ENCODE results near the gene SSH2. TPM values are rescaled to one million over a fixed set of nuclear protein-coding genes. Genes with fewer than 3 reads are reported as not detected.

SSH2 gene
- total and polyA plus RNA-seq, 9 of the 15 experiments (the other 6 are each of a cell fraction or from before 2014, with no cell fraction given), result 3.9 to 16.1 (median 10.2) TPM

DNA sequence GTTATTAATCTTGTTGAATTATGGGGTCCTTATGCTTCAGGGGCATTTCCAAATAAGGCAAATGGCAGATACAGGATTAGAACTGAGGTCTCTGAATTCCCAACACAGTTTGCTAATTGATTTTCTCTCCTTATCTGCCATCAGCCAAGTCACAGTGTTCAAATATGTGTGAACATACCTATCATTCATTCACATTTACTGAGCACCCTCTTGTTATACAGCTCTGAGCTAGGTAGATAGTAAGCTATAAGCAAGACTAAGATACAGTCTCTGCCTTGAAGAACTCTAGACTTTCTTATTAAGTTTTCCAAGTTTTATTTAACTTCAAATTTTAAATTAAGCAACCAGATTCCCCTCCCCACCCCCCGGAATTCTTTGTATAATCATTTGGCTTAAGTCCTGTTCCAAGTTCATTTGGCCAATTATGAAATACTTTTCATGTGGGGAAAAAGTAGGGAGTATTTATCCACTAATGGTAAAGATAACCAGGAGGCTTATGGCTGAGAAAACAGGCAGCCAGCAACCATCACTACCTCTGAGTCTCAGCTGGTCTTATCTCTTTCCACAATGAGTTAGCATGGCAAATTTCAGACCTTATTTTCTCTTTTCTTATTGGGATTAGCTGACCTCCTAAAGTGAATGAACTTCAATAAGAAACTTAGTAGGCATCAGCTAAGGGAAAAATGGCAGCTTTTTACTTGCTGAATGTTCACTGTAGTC, 275.9 kb downstream of the SSH2 start (continued):
- TF ChIP-seq, protein P1, sequence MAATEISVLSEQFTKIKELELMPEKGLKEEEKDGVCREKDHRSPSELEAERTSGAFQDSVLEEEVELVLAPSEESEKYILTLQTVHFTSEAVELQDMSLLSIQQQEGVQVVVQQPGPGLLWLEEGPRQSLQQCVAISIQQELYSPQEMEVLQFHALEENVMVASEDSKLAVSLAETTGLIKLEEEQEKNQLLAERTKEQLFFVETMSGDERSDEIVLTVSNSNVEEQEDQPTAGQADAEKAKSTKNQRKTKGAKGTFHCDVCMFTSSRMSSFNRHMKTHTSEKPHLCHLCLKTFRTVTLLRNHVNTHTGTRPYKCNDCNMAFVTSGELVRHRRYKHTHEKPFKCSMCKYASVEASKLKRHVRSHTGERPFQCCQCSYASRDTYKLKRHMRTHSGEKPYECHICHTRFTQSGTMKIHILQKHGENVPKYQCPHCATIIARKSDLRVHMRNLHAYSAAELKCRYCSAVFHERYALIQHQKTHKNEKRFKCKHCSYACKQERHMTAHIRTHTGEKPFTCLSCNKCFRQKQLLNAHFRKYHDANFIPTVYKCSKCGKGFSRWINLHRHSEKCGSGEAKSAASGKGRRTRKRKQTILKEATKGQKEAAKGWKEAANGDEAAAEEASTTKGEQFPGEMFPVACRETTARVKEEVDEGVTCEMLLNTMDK (IDR thresholded peaks at IDR 0.05; ENCODE audit: borderline replicate concordance, insufficient read depth, low read depth, low read length, poor library complexity, severe bottlenecking), result no peak
- TF ChIP-seq MYC (IDR thresholded peaks at IDR 0.05; ENCODE audit: low read depth, low read length) (no peak), MYC (CRISPR knock-in tag; IDR thresholded peaks at IDR 0.05; ENCODE audit: borderline replicate concordance, low read depth) (no peak), HNRNPLL (IDR thresholded peaks at IDR 0.05; ENCODE audit: low read depth, low read length, poor library complexity, severe bottlenecking) (no peak), ZNF347 (CRISPR knock-in tag; IDR thresholded peaks at IDR 0.05; ENCODE audit: low read depth) (no peak), RAD51 (IDR thresholded peaks at IDR 0.05; ENCODE audit: borderline replicate concordance, low read depth) (0 out of 2 replicates have a peak, but pooled peaks have one; percentile 12), ZSCAN32 (CRISPR knock-in tag; IDR thresholded peaks at IDR 0.05) (no peak), TAF7 (tag; IDR thresholded peaks at IDR 0.05) (no peak), KDM5B (IDR thresholded peaks at IDR 0.05; ENCODE audit: insufficient replicate concordance, low read depth, low read length) (no peak), MBD2 (IDR thresholded peaks at IDR 0.05; ENCODE audit: borderline replicate concordance, low read depth) (no peak), BCL6 (CRISPR knock-in tag; IDR thresholded peaks at IDR 0.05) (no peak)
- TF ChIP-seq, protein P2, sequence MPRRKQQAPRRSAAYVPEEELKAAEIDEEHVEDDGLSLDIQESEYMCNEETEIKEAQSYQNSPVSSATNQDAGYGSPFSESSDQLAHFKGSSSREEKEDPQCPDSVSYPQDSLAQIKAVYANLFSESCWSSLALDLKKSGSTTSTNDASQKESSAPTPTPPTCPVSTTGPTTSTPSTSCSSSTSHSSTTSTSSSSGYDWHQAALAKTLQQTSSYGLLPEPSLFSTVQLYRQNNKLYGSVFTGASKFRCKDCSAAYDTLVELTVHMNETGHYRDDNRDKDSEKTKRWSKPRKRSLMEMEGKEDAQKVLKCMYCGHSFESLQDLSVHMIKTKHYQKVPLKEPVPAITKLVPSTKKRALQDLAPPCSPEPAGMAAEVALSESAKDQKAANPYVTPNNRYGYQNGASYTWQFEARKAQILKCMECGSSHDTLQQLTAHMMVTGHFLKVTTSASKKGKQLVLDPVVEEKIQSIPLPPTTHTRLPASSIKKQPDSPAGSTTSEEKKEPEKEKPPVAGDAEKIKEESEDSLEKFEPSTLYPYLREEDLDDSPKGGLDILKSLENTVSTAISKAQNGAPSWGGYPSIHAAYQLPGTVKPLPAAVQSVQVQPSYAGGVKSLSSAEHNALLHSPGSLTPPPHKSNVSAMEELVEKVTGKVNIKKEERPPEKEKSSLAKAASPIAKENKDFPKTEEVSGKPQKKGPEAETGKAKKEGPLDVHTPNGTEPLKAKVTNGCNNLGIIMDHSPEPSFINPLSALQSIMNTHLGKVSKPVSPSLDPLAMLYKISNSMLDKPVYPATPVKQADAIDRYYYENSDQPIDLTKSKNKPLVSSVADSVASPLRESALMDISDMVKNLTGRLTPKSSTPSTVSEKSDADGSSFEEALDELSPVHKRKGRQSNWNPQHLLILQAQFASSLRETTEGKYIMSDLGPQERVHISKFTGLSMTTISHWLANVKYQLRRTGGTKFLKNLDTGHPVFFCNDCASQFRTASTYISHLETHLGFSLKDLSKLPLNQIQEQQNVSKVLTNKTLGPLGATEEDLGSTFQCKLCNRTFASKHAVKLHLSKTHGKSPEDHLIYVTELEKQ (CRISPR knock-in tag; IDR thresholded peaks at IDR 0.05), result no peak
- TF ChIP-seq, protein P3, sequence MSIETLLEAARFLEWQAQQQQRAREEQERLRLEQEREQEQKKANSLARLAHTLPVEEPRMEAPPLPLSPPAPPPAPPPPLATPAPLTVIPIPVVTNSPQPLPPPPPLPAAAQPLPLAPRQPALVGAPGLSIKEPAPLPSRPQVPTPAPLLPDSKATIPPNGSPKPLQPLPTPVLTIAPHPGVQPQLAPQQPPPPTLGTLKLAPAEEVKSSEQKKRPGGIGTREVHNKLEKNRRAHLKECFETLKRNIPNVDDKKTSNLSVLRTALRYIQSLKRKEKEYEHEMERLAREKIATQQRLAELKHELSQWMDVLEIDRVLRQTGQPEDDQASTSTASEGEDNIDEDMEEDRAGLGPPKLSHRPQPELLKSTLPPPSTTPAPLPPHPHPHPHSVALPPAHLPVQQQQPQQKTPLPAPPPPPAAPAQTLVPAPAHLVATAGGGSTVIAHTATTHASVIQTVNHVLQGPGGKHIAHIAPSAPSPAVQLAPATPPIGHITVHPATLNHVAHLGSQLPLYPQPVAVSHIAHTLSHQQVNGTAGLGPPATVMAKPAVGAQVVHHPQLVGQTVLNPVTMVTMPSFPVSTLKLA (conservative IDR thresholded peaks at IDR 0.05), result no peak
- TF ChIP-seq, protein P4, sequence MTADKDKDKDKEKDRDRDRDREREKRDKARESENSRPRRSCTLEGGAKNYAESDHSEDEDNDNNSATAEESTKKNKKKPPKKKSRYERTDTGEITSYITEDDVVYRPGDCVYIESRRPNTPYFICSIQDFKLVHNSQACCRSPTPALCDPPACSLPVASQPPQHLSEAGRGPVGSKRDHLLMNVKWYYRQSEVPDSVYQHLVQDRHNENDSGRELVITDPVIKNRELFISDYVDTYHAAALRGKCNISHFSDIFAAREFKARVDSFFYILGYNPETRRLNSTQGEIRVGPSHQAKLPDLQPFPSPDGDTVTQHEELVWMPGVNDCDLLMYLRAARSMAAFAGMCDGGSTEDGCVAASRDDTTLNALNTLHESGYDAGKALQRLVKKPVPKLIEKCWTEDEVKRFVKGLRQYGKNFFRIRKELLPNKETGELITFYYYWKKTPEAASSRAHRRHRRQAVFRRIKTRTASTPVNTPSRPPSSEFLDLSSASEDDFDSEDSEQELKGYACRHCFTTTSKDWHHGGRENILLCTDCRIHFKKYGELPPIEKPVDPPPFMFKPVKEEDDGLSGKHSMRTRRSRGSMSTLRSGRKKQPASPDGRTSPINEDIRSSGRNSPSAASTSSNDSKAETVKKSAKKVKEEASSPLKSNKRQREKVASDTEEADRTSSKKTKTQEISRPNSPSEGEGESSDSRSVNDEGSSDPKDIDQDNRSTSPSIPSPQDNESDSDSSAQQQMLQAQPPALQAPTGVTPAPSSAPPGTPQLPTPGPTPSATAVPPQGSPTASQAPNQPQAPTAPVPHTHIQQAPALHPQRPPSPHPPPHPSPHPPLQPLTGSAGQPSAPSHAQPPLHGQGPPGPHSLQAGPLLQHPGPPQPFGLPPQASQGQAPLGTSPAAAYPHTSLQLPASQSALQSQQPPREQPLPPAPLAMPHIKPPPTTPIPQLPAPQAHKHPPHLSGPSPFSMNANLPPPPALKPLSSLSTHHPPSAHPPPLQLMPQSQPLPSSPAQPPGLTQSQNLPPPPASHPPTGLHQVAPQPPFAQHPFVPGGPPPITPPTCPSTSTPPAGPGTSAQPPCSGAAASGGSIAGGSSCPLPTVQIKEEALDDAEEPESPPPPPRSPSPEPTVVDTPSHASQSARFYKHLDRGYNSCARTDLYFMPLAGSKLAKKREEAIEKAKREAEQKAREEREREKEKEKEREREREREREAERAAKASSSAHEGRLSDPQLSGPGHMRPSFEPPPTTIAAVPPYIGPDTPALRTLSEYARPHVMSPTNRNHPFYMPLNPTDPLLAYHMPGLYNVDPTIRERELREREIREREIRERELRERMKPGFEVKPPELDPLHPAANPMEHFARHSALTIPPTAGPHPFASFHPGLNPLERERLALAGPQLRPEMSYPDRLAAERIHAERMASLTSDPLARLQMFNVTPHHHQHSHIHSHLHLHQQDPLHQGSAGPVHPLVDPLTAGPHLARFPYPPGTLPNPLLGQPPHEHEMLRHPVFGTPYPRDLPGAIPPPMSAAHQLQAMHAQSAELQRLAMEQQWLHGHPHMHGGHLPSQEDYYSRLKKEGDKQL (CRISPR knock-in tag; IDR thresholded peaks at IDR 0.05; ENCODE audit: borderline replicate concordance), result no peak
